HG02840 (cell line): ENCODE results near the gene PRM2.
"Not testable (repeated sequence)": the region's sequence is repeated elsewhere in the genome, so short reads cannot be mapped to it uniquely, and the experiment has no call there.

Source experiments
- ATAC-seq: cut with Tn5 transposase; IDR thresholded peaks from one replicate; pipeline ENCODE4 v1.9.1; 2021; ENCODE audit warnings: mild to moderate bottlenecking, moderate library complexity, moderate number of reproducible peaks; ENCODE audit not compliant: unreplicated experiment, low FRiP score

Gene PRM2

DNA sequence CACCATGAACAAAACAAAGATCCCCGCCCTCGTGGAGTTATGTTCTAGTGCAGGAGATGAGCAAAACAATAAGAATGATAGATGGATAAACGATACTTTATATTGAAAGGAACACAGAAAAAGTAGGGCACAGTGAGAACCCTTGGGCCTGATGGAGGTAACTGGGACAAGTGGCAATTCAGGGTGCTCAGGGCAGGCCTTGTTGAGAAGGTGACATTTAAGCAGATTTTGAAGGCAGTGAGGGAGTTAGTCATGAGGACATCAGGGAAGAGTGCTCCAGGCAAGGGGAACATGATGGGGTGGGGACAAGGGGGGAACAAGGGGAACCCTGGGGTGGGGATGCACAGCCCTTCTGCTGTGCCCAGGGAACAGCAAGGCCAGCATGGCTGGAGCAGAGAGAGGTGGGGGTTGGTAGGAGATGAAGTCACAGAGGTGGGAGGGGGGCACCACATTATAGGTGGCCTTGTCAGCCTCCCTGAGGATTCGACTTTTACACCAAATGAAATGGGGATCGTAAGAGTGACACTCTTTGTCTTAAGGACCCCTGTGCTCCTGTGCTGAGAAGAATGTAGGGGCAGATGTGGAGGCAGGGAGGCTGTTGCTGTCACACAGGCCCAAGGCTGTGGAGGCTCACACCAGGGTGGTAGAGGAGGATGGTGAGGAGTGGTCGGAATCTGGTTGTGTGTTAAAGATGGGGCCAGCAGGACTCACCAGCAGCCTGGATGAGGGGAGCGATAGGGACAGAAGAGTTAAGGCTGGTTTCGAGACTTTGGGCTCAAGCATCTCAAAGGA is 14.0 kb upstream of the PRM2 start:
- ATAC-seq = no peak

DNA sequence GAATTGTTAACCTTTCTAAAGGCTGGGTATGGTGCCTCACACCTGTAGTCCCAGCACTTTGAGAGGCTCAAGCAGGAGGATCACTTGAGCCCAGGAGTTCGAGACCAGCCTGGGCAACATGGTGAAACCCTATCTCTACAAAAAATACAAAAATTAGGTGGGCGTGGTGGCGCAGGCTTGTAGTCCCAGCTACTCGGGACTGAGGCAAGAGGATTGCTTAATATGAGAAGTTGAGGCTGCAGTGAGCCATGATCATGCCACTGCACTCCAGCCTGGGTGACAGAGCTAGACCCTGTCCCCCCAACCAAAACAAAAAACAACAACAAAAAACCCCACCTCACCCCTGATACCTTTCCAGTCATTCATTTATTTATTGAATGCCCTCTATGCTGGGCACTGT is 13.4 kb upstream of the PRM2 start:
- not testable (repeated sequence) for ATAC-seq

DNA sequence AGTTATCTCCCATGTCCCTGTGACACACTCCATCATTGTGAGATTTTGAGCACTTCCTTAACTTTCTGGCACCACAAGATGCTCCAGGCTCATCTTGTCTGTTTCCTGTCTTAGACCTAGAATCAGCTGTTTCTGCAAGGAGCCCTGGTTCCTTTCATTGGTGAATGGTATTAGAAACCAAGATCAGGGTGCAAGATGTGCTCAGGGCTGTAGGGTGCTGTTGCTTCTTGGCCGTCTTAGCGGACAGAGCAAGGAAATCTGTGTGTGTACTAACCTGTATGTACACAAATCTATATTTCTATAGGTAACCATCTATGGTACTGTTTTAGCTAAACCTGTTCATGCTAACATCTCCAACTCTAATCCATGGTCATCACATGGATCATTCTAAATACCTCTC is 12.9 kb upstream of the PRM2 start:
- ATAC-seq = no peak

DNA sequence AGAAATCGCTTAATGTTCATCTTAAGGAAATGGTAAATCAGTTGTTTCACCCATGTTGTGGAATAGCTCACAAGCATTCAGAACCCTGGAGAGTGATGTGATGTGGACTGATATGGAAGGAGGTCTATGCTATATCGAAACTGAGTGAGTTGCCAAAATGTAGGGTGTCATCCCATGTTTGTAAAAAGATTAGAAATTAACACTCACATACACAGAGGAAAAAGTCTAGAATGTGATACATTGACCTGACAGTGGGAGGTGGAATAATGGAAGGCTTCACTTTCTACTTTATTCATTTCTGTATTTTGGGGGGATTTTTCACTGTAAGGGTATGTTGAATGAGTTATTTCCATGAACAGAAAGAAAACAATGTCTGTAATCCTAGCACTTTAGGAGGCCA is 9.6 kb upstream of the PRM2 start:
- no peak for ATAC-seq

DNA sequence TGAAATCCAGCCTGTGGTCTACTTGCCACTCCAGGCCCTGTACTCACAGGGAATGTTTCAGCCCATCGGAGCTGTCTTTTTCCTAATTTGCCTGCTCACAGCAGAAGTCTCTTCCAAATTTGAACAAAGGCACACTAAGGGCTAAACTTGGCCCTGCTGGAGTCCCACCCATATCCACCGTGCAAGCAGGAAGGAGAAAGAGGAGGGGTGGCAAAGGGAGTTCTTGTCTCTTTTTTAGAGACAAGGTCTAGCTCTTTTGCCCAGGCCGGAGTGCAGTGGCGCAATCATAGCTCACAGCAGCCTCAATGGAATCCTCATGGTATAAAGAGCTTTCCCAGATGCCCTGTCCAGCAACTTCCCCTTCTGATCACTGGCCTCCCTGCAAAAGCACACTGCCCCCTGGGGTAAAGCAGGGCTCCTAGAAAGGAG is 7.6 kb upstream of the PRM2 start:
- ATAC-seq = no peak

DNA sequence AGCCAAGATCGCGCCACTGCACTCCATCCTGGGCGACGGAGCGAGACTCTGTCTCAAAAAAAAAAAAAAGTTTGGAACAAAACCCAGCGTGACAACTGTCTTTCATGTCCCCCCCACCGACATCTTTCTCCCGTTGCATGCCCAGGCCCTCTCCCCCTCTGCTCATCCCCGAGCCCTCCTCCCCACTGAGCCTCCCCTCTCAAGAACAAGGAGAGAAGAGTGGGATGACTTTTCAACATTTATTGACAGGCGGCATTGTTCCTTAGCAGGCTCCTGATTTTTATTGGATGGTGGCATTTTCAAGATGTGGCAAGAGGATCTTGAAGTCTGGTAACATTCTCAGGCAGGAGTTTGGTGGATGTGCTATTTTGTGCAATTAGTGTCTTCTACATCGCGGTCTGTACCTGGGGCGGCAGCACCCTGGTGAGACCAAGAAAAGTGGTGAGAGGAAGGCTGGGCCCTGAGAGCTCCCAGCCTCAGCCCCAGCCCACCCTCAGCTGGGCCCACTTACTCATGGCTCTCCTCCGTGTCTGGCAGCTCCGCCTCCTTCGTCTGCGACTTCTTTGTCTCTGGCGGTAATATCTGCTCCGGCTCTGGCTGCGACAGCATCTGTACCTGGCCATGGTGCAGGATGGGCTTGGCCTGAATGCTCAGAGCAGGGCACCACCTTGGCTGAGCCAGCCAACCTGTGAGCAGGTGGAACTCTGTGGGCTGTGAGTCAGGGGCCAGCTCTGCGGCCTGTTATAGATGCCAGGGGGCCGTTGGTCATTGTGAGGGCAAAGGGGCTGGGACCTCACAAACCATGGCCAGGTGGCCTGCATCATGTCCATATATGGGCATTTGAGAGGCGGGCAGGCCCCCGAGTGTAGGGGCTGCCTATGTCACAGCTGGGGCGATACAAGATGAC is 4.6 kb upstream of the PRM2 start, which contains the start of gene PRM1:
PRM1 (minus strand) TSS at position 715 of the 907 bp plus-strand sequence; CDS start at position 623, 92 bp downstream.
- ATAC-seq = no peak

DNA sequence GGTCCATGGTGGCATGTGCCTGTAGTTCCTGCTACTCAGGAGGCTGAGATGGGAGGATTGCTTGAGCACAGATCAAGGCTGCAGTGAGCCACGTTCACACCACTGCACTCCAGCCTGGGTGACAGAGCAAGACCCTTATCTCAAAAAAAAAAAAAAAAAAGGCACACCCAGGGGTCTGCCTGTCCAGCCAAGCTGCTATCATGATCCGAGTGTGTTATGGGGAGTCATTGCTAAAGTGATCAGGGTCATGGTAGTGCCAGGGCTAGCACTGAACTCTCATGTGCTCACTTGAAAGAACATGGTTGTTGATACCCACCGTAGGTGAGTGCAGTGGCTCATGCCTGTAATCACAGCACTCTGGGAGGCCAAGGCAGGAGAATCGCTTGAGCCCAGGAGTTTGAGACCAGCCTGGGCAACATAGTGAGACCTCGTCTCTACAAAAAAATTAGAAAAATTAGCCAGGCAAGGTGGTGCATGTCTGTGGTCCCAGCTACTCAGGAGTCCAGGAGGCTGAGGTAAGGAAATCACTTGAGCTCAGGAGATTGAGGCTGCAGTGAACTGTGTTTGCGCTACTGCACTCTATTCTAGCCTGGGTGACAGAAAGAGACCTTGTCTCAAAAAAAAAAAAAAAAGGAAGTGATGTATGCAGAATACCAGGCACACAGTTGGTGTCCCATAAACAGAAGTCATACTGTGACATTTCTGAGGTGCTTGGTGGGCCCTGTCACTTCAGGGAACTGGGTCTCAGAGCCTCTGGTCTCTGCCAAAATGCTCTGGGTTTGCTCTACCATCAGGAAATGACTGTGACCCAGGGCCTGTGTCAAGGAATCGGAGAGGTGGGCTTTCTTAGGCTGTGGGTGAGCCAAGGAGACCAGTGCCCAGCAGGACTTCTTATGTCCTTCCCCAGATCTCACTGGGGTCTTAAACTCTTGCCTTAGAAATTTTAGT is 2.7 kb upstream of the PRM2 start:
- ATAC-seq = no peak

DNA sequence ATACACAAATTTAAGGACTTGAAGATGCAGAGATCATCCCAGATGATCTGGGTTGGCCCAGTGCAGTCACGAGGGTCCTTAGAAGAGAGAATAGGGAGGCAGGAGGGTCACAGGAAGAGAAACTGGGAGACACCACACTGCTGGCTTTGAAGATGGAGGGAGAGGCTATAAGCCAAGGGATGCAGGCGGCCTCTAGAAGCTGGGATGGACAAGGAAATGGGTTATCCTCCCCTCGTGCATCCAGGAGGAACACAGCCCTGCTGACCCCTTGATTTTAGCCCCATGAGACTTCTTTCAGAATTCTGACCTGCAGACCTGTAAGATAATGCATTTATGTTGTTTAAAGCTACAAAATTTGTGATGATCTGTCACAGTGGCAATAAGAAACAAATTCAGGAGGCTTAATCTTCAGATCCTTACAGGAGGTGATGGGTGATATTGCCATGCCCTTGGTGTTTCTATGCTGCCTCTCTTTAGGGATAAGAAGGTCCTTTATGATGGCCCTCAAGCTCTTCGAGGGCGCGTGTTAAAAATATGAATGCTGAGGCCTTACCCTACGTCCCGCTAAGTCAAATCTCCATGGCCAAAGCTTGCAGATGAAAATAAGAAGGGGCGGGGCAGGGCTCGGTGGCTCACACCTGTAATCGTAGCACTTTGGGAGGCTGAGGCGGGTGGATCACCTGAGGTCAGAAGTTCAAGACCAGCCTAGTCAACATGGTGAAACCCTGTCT is 1.5 kb upstream of the PRM2 start:
- ATAC-seq = no peak

DNA sequence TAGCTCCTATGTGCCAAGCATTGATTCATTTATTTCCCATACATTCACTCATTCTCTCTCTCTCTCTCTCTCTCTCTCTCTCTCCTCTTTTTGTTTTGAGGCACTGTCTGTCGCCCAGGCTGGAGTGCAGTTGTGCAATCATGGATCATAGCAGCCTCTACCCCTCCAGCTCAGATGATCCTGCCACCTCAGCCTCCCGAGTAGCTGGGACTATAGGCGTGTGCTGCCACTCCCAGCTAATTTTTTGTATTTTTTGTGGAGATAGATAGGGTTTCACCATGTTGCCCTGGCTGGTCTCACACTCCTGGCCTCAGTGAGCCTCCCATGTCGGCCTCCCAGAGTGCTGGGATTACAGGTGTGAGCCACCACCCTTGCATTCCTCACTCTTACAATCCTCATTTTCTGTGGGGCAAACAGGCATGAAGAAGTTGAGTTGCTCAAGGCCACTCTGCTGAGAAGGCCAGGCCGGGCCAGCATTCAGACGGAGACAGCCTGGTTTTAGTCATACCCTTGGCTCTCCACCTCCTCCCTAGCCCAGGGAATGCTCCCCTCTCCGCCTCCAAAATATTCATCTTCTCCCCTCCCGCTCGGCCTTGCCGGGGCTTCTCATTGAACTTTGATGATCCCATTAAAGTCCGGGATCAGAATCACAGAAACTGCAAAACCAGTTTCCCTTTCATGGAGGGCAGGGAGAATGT is 765 bp upstream of the PRM2 start:
- no peak for ATAC-seq

DNA sequence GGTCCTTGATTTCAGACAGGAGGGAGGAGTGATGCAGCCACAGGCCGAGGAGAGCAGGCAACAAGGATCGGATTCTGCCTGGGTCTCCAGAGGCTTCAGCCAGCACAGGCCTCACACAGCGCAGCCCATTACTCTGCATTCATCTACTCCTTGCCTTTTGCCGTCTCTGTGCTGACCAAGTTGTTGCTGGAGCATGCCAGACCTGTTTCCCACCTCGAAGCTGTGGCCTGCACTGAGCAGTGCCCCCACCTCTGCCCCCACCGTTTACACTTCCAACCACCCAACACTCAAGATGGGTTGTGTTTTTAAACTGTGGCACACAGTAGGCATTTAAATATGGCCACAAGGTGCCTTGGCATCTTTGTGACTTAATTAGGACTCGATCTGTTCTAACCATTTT is 1.3 kb downstream of the PRM2 start:
- no peak for ATAC-seq

DNA sequence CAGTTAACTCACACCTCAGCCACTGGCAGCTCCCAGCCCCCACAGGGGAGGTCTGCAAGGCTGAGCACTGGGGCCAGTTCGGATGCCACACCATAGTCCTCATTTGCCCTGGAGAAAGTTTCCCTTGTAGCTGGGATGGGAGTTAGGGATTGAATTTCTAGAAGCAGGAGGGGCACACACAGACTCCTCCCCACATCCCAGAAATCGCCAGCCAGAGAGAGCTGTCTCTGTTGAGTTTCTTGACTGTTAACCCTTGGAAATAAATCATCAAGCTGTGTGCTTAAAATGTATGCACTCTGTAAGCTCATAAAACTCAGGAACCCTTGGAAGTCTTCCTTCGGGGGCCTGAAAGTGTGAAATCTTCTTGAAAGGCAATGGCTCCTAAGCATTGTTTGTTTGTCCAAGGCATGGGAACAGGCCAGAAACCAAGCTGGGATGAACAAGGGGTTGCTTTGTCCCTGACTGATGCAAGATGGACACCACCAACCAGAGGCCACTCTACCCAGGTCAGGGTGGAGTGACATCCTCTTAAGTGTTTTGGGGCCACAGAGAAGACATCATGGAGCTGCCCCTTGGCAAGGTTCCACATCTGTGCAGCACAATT is 2.5 kb downstream of the PRM2 start:
- no peak for ATAC-seq

DNA sequence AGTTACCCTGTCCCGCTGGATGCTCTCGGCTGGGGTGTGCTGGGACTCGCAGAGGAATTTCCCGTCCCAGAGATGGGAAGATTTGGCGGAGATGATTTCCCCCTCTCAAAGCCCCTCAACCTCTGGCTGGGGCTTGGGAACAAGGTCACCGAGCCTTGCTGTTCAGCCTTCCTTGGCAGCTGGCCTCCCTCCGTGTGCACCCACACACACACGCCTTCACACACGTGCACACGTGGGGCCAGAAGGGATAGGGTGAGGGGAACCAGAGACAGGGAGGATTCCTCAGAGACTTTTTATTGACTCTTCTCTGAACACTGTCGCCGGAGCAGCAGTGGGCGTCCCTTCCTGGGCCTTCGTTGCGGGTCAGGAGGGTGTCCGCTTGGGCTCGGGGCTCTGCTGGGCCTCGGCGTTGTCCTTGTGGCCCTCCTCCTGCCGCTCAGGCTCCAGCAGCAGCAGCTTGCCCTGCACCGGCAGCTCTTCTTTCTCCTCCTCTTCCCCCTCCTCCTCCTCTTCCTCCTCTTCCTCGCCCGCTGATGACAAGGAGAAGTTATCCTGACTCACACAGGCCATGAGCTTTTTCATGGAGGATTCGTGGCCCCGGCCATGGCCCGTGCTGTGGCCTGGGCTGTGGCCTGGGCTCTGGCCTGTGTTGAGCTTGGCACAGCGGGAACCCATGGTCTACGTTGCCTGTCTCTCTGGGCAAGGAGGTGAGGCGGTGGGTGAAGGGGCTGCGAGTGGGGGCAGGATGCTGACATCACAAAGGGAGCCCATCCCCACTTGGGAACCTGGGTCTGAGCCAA is 3.2 kb downstream of the PRM2 start, which contains the start of gene PRM3:
PRM3 (minus strand) TSS at position 709 of the 800 bp plus-strand sequence; CDS start at position 675, 34 bp downstream.
- ATAC-seq = no peak

DNA sequence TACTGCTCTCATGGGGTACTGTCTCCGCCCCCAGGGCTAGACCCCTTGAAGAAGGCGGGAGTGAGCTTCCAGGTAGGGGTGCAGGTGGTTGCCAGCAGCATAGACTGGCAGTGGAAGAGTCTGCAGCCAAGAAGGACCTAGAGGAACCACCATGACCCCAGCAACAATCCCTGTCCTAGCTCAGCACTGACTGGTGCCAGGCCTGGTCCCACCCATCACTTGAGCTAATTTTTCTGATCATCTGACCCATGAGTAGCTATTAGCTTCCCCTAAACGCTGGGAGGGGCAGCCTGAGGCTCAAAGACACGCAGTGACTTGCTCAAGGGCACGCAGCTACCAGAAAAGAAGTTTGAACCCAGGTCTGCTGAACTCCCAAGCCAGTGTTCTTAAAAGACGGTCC is 3.8 kb downstream of the PRM2 start:
- ATAC-seq = no peak

DNA sequence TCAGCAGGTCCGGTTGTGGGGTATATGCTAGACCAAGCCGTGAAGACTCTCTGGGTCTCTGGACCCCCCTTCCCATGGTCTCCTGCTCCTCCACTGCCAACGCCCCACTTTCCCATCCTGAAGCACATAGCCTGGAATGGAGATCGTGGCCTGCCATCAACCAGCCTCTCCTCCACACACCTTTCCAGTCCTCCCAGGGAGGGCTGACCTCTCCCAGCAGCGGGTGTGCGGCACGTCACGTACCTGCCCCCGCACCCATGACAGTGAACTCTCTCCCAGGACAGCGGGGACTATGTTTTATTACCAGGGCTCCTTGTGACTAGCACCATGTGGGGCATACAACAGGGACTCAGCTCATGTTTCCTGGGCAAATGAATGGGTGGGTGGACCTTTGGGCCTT is 4.7 kb downstream of the PRM2 start:
- no peak for ATAC-seq

DNA sequence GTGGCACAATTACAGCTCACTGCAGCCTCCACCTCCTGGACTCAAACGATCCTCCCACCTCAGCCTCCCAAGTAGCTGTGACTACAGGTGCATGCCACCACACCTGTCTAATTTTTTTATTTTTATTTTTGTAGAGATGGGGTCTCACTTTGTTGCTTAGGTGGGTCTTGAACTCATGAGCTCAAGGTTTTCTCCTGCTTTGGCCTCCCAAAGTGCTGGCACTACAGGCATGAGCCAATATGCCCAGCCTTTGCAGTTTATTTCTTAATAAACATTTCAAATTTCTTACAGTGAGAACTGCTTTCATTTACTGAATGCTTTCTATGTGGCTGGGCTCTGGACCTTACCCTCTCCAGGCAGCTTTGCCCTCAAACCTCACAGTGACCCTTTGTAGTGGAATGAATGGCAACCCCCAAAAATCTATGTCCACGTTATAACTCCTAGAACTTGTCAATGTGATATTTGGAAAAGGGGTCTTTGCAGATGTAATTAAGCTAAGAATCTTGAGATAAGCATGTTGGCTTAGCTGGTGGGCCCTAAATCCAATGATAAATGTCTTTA is 5.6 kb downstream of the PRM2 start:
- ATAC-seq = no peak

DNA sequence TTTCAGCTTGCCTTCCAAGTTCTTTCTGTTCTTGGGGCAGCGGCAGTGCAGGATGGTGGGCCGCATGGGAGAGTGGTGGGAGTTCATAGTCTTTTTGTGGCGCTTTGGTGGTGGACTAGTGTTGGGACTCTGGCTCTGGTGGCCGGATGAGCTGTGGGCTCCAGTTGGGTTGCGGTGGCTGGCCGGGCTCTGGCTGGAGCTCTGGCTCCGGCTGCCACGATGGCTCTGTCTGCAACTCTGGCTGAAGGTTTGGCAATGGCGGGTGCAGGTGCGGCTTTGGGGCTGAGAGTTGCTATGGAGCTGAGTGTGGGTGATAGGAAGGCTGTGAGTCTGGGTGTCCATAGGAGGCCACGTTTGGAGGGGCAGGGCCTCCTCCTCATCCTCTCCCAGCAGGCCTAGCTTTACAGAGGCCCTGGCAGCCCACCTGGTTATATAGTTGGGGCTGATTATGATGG is 7.3 kb downstream of the PRM2 start, which contains the start of gene TNP2:
TNP2 (minus strand) TSS at position 405 of the 455 bp plus-strand sequence; CDS start at position 342, 63 bp downstream.
- ATAC-seq = no peak

DNA sequence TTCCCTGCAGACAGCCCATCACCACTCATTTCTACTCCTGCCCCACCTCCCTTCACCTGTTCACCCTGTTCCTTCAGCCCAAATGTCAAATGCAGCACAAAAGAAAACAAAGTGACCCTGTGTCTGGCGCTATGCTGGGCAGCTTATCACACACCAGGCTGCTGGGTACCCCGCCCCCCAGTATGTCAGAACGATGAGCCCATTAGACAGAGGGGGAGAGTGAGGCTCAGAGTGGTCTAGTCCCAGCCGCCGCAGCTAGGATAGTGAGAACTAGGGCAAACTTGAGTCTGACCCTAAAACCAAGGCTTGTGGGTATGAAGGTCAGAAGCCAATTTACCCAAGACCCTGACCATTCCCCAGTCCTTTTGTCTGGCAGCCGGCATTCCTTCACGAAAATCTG is 11.2 kb downstream of the PRM2 start:
- ATAC-seq = no peak
